Stimulated activated CD4-positive, alpha-beta T cell treated with anti-CD3 and anti-CD28 coated beads, Interleukin-2, amount 100 ng/mL, for 48 hours (primary cell): ENCODE measurements around the gene EIF2AK2.

ENCODE experiments used
- DNase-seq, 2 donors: peaks; one replicate each; pipeline ENCODE4 v3.0.0-alpha.2; 2020

EIF2AK2 gene

DNA sequence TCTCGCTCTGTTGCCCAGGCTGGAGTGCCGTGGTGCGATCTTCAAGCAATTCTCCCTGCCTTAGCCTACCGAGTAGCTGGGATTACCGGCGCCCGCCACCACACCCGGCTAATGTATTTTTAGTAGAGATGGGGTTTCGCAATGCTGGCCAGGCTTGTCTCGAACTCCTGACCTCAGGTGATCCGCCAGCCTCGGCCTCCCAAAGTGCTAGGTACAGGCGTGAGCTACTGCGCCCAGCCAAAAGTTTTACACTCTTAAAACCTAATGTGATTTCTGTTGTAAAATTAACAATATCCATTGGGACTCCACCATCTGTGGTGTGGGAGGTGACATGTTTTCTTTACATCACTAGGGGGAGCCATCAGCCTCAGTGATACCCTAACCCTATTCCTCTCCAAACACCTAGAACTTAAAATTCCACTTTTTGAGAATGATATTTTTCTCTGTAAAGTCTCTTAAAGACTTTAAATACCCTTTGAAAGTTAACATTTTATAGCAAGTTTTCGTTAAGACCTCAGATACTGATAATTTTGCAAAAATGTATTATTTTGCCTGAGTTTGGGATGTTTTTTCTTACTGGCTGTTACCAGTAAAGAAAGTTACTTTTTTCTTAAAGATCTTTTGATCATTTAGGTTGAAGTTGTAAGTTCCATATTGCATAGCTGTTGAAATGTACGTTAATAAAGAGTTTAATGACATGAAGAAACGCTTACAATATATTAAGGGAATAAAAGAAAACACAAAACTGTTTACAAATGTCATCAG is 11.6 kb upstream of the EIF2AK2 start:
- no peak for DNase-seq

- DNase-seq, result no peak
Observed at GRCh38 chr2:37167636-37168180, 10.9 kb upstream of the EIF2AK2 start.

GRCh38 chr2:37164757-37165156 is 8.0 kb upstream of the EIF2AK2 start:
- DNase-seq, result no peak

- DNase-seq, result peak; percentile 29 to 38
Observed at GRCh38 chr2:37156071-37156856, 516 bp downstream of the EIF2AK2 start.

GRCh38 chr2:37154785-37155184 is 2.0 kb downstream of the EIF2AK2 start:
- no peak for DNase-seq

DNA sequence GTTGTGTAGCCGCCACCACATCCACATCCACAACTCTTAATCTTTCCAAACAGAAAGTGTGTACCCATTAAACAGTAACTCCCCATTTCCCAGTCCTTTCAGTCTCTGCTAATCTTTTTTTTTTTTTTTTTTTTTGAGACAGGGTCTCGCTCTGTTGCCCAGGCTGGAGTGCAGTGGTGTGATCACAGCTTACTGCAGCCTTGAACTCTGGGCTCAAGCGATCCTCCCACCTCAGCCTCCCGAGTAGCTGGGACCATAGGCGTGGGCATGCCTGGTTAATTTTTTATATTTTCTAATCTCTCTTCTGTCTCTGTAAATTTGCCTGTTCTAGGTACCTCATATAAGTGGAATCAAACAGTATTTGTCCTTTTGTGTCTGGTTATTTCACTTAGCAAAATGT is 3.6 kb downstream of the EIF2AK2 start:
- no peak for DNase-seq

GRCh38 chr2:37149626-37150322 is 7.0 kb downstream of the EIF2AK2 start:
- no peak for DNase-seq

DNA sequence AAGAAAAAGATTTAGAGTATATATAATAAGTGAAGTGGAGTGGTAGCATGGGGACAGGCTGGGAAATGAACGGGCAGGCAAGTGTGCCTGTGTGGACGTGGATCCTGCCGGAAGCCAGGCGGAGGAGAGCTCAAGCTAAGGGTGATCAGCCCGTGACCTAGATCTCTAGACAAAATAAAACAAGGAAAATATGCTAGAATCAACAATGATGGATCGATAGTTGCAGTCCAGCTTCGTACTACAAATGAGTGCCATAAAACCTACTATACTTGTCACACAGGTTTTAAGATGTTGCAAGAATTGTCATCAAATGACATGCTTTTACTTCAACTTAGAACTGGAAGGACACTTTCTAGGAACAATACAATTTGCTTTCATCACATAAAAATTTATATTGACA is 8.5 kb downstream of the EIF2AK2 start:
- DNase-seq, result no peak

GRCh38 chr2:37146062-37146461 is 10.7 kb downstream of the EIF2AK2 start:
- no peak for DNase-seq

GRCh38 chr2:37143974-37144373 is 12.8 kb downstream of the EIF2AK2 start:
- DNase-seq, result no peak

DNA sequence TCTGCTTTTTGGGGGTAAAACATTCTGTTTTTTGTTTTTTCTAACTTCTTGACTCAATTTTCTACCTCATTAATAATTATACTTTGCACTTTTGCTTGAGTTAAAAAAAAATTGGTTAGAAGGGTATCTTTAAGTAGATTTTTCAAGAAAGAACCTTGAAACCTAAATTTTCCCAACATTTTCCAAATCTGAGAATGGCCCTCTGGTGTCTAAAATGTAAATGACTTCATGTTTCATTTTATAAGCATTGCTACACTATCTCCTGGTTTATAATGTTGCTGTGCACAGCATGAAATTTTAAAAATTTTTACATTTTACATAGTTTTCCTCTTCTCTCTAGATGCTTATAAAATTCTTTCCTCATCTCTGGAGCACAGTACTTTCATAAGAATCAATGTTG is 14.2 kb downstream of the EIF2AK2 start:
- no peak for DNase-seq

- DNase-seq, result no peak
Observed at GRCh38 chr2:37132914-37133313, 23.9 kb downstream of the EIF2AK2 start.

DNA sequence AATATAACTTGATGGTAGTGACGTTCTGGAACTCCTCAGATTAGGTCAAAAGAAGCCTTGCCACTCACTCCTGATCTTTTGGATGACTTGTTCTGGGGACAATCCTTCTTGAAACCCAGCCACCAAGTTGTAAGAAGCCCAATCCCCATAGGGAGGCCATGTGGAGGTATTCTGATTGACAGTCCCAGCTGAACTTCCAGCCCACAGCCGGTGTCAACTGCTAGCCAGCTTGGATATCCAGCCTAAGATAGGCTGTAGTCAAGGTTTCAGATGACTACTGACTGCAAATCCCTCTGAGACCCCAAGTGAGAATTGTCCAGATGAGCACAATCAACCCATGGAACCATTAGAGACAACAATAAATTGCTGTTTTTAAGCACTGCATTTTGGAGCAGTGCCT is 31.4 kb downstream of the EIF2AK2 start:
- DNase-seq, result no peak

DNA sequence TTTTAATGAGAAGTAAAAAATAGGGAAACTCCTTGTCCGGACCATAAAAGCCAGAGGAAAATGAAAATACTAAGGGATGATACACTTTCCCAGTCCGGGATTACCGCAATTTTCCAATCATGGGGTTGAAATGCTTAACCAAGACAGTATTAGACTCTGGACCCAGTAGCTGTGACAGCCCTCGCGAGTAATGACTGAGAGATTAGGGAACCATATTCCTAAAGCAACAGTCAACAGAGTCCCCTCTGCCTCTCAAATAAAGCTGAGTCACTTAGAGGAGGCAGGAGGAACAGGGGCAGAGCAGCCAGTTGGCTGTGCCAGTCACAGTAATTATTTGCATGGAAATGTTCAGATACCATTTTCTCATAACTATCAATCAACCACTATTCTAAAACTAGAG is 37.6 kb downstream of the EIF2AK2 start:
- DNase-seq, result no peak

DNA sequence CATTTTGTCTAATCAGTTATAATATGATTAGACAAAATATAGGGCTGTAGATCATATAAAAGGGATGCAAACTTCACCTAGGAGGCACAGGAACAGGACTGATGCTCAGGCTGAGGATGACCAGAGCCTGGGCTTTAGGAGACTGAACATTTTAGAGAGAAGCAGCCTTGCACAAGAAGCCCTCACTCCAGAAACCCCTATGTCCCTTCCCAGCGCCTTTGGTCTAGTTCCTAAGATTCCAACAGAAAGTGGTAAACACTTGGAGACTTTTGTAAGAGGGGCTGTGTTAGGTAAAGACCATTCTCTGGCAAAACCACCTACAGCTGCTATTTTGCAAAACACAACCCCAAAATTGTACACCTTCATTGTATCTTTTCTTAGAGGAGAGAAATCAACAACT is 39.2 kb downstream of the EIF2AK2 start:
- DNase-seq, result no peak

DNA sequence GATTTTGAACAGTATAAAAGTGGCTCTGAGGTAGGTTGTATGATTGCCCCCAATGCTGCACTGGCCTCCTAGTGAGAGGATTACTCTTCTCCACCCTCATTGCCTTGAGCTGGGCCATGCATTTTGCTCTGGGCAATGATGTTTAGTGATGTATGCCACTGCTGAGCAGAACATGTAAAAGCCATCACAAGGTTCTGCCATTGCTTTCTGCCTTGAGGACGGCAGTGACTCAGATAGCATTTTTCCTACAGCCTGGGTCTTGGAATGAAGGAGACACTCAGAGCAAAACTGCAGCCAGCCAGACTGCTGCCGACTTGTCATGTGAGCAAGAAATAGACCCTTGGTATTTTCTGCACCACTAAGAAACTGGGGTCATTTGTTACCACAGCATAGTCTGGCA is 44.8 kb downstream of the EIF2AK2 start:
- no peak for DNase-seq

GRCh38 chr2:37110306-37111212 is 46.2 kb downstream of the EIF2AK2 start:
- no peak for DNase-seq

- no peak for DNase-seq
Observed at GRCh38 chr2:37109523-37109922, 47.3 kb downstream of the EIF2AK2 start.

DNA sequence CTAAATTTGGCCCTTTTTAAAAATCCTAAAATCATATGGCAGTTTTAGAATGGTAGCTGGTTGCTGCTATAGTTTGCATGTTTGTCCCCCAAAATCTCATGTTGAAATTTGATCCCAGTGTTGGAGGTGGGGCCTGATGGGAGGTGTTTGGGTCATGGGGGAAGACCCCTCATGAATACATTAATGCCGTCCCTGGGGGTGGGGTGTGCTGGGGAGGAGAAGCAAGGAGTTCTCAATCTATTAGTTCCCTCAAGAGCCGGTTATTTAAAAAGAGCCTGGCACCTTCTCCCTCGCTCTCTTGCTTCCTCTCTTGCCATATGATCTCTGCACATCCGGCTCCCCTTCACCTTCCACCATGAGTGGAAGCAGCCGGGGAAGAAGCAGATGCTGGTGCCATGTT is 51.6 kb downstream of the EIF2AK2 start:
- DNase-seq, result no peak

DNA sequence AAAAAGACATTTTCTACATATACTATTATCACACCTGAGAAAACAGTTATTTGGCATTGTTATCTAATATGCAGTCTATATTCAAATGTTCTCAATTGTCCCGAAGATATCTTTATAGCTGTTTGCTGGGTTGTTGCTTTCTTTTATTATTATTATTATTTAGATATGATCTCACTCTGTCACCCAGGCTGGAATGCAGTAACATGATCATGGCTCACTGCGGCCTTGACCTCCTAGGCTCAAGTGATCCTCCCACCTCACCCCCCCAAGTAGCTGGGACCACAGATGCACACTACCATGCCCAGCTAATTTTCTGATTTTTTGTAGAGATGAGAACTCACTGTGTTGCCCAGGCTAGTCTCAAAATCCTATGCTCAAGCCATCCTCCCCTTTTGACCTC is 52.6 kb downstream of the EIF2AK2 start:
- DNase-seq, result no peak

DNA sequence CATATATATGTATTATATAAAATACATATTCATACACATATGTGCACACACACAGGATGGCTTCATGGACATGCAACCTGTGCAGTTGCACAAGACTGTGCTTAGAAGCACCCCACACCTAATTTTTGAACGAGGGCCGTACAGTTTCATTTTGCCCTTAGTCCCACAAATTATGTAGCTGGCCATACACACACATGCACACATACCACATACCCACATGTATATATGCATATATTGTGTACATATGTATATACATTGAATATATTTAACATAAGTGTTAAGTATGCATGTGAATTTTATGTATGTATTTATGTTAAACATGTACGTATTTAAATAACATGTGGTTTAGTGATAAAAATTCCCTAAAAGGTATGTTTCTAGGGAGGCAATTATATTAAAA is 54.2 kb downstream of the EIF2AK2 start:
- no peak for DNase-seq

GRCh38 chr2:37100054-37100453 is 56.7 kb downstream of the EIF2AK2 start:
- DNase-seq, result no peak
